ENCODE data around the gene SZT2.

GRCh38 chr1:43445606-43446387, 56.1 kb downstream of the SZT2 start:
- TF ChIP-seq CTCF (IDR thresholded peaks at IDR 0.05; ENCODE audit: low read depth, low read length) (no peak), POLR2A (IDR thresholded peaks at IDR 0.05; ENCODE audit: extremely low read depth, insufficient read length) (no peak), MAX (IDR thresholded peaks at IDR 0.05; ENCODE audit: low read depth, low read length) (no peak), MYC (IDR thresholded peaks at IDR 0.05; ENCODE audit: low read depth, low read length) (no peak)

Measured in NB4 (cell line).